OCI-LY7 (cell line): ENCODE results near the gene MYLIP. TPM values are rescaled to one million over a fixed set of nuclear protein-coding genes. Genes with fewer than 3 reads are reported as not detected.

Experiments
- BruUV-seq: library from RNA; stranded (reverse); fragments of 400-500 nt; replicated peaks from 2 replicates; lab custom pipeline; 2021; lab: Mats Ljungman, UMichigan
- CTCF ChIA-PET: fragments of 300-600 bp; sonication (Branson Sonifier 250); formaldehyde crosslinking; loops from one replicate; lab custom pipeline; 2022; ENCODE audit warnings: antibody characterized with exemption; ENCODE audit not compliant: unreplicated experiment; lab: Charles Lee
- POLR2A ChIA-PET: fragments of 300-600 bp; sonication (Branson Sonifier 250); formaldehyde crosslinking; loops from one replicate; lab custom pipeline; 2022; ENCODE audit warnings: antibody characterized with exemption; lab: Charles Lee
- DNase-seq: peaks from one replicate; pipeline ENCODE4 v3.0.0-alpha.2; 2015; ENCODE audit warnings: low spot score
- H2AFZ ChIP-seq: fragments of 200-600 bp; sonication (generic), shearing (Covaris generic); 2 replicates; pipeline ENCODE4 v1.6.1; 2014; ENCODE audit warnings: mild to moderate bottlenecking, antibody characterized with exemption, low read length, moderate library complexity
- H3K27ac ChIP-seq: fragments of 200-600 bp; sonication (generic); 2 replicates; pipeline ENCODE4 v1.5.1; 2014; ENCODE audit warnings: mixed run types, low read depth, mild to moderate bottlenecking, moderate library complexity, low read length, inconsistent platforms; ENCODE audit not compliant: poor library complexity, severe bottlenecking
- H3K36me3 ChIP-seq: fragments of 200-600 bp; sonication (generic); 2 replicates; pipeline ENCODE4 v1.6.1; 2014; ENCODE audit warnings: mild to moderate bottlenecking, antibody characterized with exemption, low read length, moderate library complexity, mixed read lengths; ENCODE audit not compliant: insufficient read depth
- H3K4me1 ChIP-seq: fragments of 200-600 bp; sonication (generic); 2 replicates; pipeline ENCODE4 v1.5.1; 2014; ENCODE audit warnings: mild to moderate bottlenecking, low read length; ENCODE audit not compliant: insufficient read depth, poor library complexity, severe bottlenecking
- H3K4me2 ChIP-seq: fragments of 200-600 bp; sonication (generic); 2 replicates; pipeline ENCODE4 v1.6.1; 2014; ENCODE audit warnings: mild to moderate bottlenecking, low read length
- H3K4me3 ChIP-seq: fragments of 200-600 bp; sonication (generic); 2 replicates; pipeline ENCODE4 v1.5.1; 2014; ENCODE audit warnings: mild to moderate bottlenecking, low read depth, low read length; ENCODE audit not compliant: poor library complexity, severe bottlenecking
- H3K79me2 ChIP-seq: fragments of 200-600 bp; sonication (generic); 2 replicates; pipeline ENCODE4 v1.6.1; 2016; ENCODE audit warnings: low read depth, mild to moderate bottlenecking, low read length, moderate library complexity, mixed read lengths; ENCODE audit not compliant: insufficient read depth
- H3K9me2 ChIP-seq: fragments of 200-600 bp; sonication (generic); 2 replicates; pipeline ENCODE4 v1.6.1; 2016; ENCODE audit warnings: mild to moderate bottlenecking, low read length, mixed read lengths; ENCODE audit not compliant: insufficient read depth
- H3K9me3 ChIP-seq: fragments of 200-600 bp; sonication (generic); 2 replicates; pipeline ENCODE4 v1.6.1; 2014; ENCODE audit warnings: mild to moderate bottlenecking, mixed run types, low read length, mixed read lengths
- H4K20me1 ChIP-seq: fragments of 200-600 bp; sonication (generic); 2 replicates; pipeline ENCODE4 v1.6.1; 2014; ENCODE audit warnings: mild to moderate bottlenecking, antibody characterized with exemption, low read length, moderate library complexity, mixed read lengths; ENCODE audit not compliant: insufficient read depth
- CTCF ChIP-seq: fragments of 200-600 bp; sonication (generic); conservative IDR thresholded peaks from 2 replicates; pipeline ENCODE4 v1.5.1; 2014; ENCODE audit warnings: mild to moderate bottlenecking, antibody characterized with exemption, low read length, moderate library complexity, mixed read lengths
- EZH2phosphoT487 ChIP-seq: fragments of 200-600 bp; sonication (generic); IDR thresholded peaks from 2 replicates; pipeline ENCODE4 v1.6.1; 2018; ENCODE audit warnings: low read depth, borderline replicate concordance, mild to moderate bottlenecking, mixed run types, antibody characterized with exemption, low read length, moderate library complexity, mixed read lengths
- intact Hi-C: fragments of 100-400 bp; cut with micrococcal nuclease; formaldehyde crosslinking; loops from one replicate; pipeline ENCODE4 v1.10.0; 2022; ENCODE audit not compliant: unreplicated experiment
- total RNA-seq, 2 experiments: library from RNA; depleted of rRNA in 1 of 2; stranded (reverse); fragments of >200 nt in 1 of 2; shearing (Covaris generic) in 1 of 2; gene quantifications; 2 replicates each; pipeline ENCODE4 v1.2.3, GENCODE V29; 2014 to 2022

The MYLIP gene
- total RNA-seq, 2 experiments from 2014 or later, result 8.5 to 15.3 TPM

- intact Hi-C loops, result no loop called here
- BruUV-seq, result no TSS peak
- H3K9me2 ChIP-seq, result no peaks in the 10 kb centered on the region
- no peaks in the 10 kb centered on the region; the same call in 1 of the 2 replicates for H3K79me2 ChIP-seq
- TF ChIP-seq CTCF (no peak), EZH2phosphoT487 (no peak)
- no peak overlapping the region for H2AFZ ChIP-seq
- 0 out of 2 replicates have a peak, but pooled peaks cover 4% of the 10 kb centered on the region for H4K20me1 ChIP-seq
- peaks cover 93% of the 10 kb centered on the region for H3K36me3 ChIP-seq
- CTCF ChIA-PET, result no interaction called here
- POLR2A ChIA-PET, result interaction anchor here (0.7 kb wide), 1 partner anchor 138 kb away, joined by 3 read pairs; no protein-coding TSS in a partner anchor
- H3K4me3 ChIP-seq, result no peak overlapping the region
- DNase-seq, result no peak
- H3K27ac ChIP-seq, result no peak overlapping the region
- no peak overlapping the region for H3K4me2 ChIP-seq
- H3K4me1 ChIP-seq, result no peaks in the 10 kb centered on the region
- no peaks in the 10 kb centered on the region for H3K9me3 ChIP-seq
Measured at GRCh38 chr6:16150098-16150497, 21.2 kb downstream of the MYLIP start.

GRCh38 chr6:16153211-16153820, 24.4 kb downstream of the MYLIP start:
- ChIA-PET POLR2A (interaction anchor here (0.6 to 2.1 kb wide), 6 partner anchors 10 to 216 kb away, joined by 3 to 6 read pairs (median 3); no protein-coding TSS in a partner anchor), CTCF (no interaction called here)
- Histone ChIP-seq H4K20me1 (no peaks in the 10 kb centered on the region), H3K4me1 (no peaks in the 10 kb centered on the region), H3K36me3 (peaks cover 82% of the 10 kb centered on the region), H3K9me3 (no peaks in the 10 kb centered on the region), H3K79me2 (no peaks in the 10 kb centered on the region), H3K9me2 (no peaks in the 10 kb centered on the region), H3K27ac (no peak overlapping the region), H3K4me2 (no peak overlapping the region), H3K4me3 (no peak overlapping the region), H2AFZ (no peak overlapping the region)
- DNase-seq, result no peak
- intact Hi-C loops, result no loop called here
- no TSS peak for BruUV-seq
- no peak for TF ChIP-seq EZH2phosphoT487
- TF ChIP-seq CTCF, result no peak

GRCh38 chr6:16154904-16155303, 26.0 kb downstream of the MYLIP start:
- TF ChIP-seq EZH2phosphoT487, result no peak
- no peak for TF ChIP-seq CTCF
- Histone ChIP-seq H3K4me3 (no peak overlapping the region), H3K4me1 (no peaks in the 10 kb centered on the region), H3K4me2 (no peak overlapping the region), H3K9me3 (no peaks in the 10 kb centered on the region), H4K20me1 (no peaks in the 10 kb centered on the region), H3K36me3 (peaks cover 66% of the 10 kb centered on the region), H3K79me2 (no peaks in the 10 kb centered on the region), H3K9me2 (no peaks in the 10 kb centered on the region), H3K27ac (no peak overlapping the region), H2AFZ (no peak overlapping the region)
- ChIA-PET POLR2A (no interaction called here), CTCF (no interaction called here)
- DNase-seq, result no peak
- no TSS peak for BruUV-seq
- intact Hi-C loops, result no loop called here
